NCI-H510A (cell line): ENCODE measurements around the gene FAM25G.

Experiments
- DNase-seq: peaks from one replicate; lab custom pipeline; 2025; lab: John Stamatoyannopoulos, UW

Gene FAM25G

DNA sequence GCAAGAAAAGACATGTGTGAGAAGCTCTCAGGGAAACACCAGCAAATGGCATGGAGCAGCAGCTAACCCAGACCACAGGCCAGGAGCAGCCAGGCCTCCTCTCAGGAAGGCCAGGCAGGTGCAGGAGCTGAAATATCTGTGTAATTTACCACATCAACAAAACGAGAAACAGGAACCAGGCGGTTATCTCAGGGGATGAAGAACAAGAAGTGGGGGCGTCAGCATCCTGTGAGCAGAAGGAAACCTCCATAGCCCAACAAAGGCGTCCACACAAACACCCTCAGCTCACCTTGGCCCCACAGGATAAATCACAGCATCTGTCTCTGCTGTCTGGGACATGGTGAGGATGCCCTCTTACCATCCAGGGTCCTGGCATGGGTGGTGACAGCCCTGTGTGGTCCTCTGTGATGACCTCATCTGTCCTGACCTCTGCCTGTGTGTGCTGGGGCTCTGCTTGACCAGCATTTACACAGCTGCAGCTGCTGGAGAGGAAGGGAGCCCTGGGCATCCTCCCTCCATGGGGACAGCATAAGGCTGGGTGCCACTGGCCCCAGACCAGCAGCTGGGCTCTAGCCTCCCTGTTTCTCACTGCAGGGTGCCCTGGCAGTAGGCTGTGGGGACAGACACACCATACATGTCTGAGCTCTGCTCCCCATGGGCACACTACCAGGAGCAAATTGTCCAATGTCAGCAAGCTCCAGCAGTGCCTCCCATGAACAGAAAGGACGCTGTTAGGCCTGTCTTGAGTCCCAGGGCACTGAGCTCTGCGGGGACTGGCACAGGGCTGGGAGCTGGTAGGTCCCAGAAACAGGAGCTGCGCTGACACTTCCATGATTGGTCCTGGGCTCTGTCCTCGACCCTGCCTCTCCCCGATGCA is 42.2 kb downstream of the FAM25G start:
- no peak for DNase-seq

GRCh38 chr10:47447705-47448104 is 43.8 kb downstream of the FAM25G start:
- DNase-seq, result no peak

DNA sequence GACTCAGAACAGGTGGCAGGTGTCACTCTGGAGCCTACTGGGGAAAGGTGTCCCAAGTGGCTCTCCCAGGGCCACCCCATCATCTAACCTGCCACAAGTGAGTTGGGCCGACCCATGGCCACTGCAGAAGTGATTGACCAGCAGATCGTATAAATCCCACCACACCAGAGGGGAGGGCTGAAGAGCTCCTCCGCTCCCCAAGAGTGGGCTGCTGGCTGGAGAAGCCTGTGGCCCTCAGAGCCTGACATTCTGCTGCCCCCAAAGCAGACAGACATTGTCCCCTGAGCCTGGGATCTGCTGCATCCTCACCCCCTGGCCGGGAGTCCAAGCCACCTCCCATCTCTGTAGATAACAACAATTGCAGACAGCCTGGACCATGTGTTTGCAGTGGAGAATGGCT is 44.3 kb downstream of the FAM25G start:
- no peak for DNase-seq

DNA sequence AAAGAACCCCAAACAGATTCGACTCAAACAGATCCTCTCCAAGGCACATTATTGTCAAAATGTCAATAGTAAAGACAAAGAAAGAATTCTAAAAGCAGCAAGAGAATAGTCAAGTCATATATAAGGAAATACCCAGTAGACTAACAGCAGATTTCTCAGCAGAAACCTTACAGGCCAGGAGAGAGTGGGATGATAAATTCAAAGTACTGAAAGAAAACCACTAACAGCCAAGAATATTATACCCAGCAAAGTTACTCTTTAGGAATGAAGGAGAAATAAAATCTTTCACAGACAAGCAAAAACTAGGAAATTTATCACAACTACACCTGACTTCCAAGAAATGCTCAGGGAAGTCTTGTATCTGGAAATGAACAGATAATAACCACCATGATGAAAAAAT is 45.8 kb downstream of the FAM25G start:
- no peak for DNase-seq

GRCh38 chr10:47444047-47444446 is 47.5 kb downstream of the FAM25G start:
- DNase-seq, result no peak

DNA sequence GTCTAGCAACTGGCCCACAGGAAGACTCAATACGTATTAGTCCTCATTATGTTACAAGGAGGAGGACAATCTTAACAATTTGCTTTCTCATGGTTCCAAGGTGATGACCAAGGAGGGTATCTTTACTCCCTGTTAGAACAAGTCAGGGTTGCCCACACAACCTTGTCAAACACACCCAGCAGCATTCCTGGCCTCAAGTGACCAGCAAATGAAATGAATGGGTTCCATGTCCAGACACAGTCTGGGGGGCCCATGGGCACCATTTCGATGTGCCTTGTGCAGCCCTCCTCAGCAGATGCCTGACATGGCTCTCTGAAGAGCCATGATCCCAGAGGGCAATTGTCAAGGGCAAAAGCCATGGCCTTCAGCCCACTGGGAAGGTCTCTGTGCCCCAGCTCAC is 48.4 kb downstream of the FAM25G start:
- DNase-seq, result no peak

GRCh38 chr10:47442351-47442750 is 49.1 kb downstream of the FAM25G start:
- DNase-seq, result no peak

DNA sequence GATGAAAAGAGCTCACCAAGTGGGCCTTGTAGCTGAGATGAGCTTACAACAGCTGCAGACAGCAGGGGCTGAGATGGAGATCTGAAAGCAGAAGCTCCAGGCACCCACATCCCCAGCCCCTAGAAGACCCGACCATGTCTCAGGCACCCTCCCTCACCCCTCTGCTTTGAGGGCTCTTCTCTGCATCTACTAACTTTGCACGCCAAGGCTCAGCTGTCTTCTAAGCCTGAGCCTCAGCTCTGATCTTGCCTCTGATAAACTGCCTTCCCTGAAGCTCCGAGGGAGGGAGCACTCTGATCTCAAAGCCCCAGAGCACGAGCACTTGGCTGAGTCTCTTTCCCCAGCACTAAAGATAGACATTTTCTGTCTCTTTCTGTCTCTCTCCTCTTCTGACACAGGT is 49.6 kb downstream of the FAM25G start:
- no peak for DNase-seq

DNA sequence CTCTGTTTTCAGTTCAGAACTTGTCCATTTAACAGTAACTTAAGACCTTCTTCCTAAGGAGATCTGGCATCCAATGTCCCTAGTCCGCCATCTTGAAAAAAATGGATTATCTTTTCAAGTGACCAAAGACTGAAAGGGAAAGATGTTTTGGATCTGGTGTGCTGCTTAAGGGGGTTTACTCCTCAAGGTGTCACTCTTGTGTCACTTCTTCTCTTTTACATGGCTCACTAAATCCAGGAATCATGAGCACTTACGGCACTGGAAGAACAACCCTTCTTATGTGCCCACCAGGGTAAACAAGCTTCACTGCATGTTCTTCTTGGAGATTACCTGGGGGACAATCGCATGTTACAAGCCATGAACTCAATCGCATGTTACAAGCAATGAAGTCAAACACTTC is 51.3 kb downstream of the FAM25G start:
- DNase-seq, result no peak

- DNase-seq, result no peak
Observed at GRCh38 chr10:47438857-47439474, 52.5 kb downstream of the FAM25G start.
